ENCODE results near the gene IFITM2.

The IFITM2 gene

GRCh38 chr11:307766-308708 is at the start of gene IFITM2:
TSS of gene IFITM2 (plus strand) at chr11:307816. CDS start at chr11:308193, 377 bp downstream.
- peak in 4 of 58 donors; percentile 26 to 37 (median 32) for DNase-seq

GRCh38 chr11:259413-259812 is 48.2 kb upstream of the IFITM2 start:
- no peak for DNase-seq

DNA sequence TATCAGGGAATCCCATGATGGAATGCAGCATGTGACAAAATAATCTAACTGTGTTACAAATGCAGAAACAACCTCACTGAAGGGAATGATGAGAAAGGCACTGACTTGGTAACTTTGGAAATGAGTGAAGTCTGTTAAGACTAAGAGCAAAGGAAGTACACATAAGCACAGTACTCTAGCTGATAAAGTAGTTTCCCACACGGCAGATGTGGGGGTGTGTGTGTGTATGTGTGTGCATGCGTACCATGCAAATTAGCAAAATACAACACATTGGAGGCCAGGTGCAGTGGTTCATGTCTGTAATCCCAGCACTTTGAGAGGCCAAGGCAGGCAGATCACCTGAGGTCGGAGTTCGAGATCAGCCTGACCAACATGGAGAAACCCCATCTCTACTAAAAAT is 46.0 kb upstream of the IFITM2 start:
- no peak for DNase-seq

GRCh38 chr11:266676-267439 is 40.8 kb upstream of the IFITM2 start:
- no peak for DNase-seq

DNA sequence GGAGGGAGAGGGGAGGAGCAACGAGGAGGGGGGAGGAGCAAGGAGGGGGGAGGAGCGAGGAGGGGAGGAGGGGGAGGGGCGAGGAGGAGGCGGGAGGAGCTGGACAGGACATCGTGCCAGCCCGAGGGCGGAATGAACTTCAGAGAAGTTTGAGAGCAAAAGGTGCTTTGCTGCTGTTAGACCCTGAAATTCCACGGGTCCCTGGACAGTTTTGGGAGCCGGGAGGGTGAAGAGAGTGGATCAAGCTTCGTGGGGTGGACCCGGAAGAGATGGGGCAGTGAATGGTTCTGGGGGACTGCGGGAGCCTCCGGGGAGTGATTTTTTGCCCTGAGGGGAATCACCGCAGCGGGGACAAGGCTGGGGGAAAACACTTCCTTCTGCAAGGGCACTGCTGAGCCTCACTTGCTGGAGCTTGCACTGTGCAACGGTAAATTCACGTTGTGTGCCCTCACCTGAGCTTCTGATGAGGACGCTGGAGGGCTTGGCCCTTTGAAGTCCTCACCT is 40.1 kb upstream of the IFITM2 start:
- no peak for DNase-seq

GRCh38 chr11:268716-269145 is 38.9 kb upstream of the IFITM2 start:
- DNase-seq, result peak in 10 of 58 donors; percentile 16 to 44 (median 20)

DNA sequence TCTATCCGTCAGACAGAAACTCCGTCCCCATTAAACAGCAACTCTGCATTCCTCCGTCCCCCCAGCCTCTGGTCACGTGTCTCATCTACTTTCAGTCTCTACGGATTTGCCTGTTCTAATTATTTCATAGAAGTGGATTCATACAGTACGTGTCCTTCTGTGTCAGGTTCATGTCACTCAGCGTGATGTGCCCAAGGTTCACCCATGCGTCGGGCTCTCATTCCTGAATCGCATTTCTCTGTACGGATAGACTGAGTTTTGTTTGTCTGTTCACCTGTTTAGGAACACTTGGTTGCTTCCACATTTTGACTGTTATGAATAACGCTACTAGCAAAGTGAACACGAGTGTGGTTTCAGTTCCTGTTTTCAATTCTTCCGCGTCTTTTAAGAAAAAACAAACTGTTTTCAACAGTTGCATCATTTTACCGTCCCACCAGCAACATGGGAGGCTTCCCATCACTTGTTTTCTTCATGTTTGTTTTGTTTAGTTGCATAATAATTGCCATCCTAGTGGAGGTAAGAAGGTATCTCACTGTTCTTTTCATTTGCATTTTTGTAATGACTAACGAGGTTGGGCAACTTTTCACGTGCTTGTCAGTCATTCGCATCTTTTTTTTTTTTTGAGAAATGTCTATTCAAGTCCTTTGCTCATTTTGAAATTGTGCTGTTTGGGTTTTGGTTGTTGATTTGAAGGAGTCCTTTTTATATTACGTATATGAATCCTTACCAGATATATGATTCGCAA is 38.3 kb upstream of the IFITM2 start:
- DNase-seq, result peak in 2 of 58 donors; percentile 21 to 23

DNA sequence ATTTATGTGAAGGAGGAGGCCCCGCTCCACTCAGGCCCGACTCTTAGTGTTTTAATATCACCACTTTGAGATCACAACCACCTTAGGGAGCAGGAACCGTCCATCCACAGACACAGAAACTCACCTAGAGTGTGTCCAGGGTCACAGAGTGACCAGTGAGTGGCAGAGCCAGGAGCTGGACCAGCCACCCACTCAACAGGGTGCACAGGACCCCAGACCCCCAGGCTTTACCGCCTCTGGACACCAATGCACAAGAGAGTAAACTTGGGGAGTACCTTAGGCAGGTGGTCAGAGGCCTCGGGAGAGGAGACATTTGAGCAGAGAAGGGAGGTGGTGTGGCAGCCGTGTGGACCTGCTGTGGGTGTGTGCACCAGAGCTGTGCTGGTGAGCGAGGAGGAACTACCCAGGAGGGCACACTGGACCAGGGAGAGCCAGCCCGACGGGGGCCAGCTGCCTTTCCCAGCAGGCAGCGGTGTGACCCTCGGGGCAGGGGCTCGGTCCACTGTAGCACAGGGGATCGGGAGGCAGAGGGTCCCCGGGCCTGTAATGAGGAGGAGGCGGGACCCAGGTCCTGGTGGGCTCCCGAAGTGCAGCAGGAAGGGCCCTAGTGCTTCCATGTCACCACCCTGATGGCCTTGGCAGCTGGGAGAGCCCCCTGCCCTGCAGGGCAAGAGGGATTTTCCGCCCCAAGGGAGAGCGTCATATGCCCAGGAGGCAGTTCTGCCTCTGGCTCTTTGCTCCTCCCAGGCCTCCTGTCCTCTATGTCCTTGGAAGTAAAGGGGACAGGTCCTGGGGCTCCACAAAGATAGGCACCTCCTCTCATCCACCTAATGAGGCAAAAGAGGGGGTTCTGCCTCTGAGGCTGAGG is 36.9 kb upstream of the IFITM2 start:
- DNase-seq, result no peak

DNA sequence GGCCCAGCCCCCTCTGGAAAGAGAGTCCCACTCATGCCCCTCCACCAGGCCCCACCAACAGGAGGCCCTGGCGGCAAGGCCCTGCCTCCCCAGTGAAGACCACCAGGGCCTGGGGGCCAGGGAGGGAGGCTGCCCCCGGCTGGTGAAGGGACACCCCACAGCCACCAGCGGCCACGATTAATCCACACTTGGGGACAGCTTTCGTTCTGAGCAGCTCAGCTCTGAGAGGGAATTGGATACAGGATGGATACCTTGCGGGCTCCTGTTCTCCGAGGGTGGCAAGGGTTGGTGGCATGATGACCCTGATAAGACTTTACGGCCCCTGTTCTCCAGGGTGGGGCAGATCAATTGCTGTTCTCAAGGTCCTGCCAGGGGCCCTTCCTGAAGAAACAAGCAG is 36.3 kb upstream of the IFITM2 start:
- DNase-seq, result no peak

DNA sequence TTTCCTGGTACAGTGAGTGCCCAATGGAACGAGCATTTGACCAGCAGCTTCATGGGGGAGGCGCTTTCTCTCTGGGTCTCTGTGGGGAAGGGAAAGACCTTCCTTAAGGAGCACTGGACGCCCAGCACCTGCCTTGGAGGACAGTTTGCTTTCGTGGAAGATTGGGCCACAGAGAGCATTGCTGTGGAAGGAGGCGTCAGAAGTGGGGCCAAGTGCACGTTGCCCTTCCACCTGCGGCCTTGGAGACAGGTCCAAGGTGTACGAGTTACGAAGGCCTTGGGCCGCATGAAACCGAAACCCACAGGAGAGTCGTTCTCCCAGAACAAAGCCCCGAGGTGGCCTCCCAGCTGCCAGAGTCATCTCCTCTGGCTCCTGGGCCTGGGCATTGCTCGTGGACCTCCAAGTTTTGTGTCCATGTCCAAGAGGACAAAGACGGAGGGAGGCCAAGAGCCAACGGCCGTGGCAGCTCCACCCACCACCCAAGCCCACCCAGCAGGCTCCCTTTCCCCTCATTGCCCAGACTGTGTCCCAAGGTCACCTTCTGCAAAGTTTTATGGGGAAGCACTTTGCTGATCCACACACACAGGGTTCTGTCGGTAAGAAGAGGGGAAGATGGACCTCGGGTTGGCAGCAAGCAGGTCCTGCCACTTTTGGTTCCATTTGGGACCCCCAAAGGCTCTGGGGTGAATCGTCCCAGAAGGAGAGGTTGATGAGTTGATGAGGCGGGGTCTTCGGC is 35.3 kb upstream of the IFITM2 start:
- DNase-seq, result no peak

- DNase-seq, result no peak
Measured at GRCh38 chr11:272931-273198, 34.8 kb upstream of the IFITM2 start.

DNA sequence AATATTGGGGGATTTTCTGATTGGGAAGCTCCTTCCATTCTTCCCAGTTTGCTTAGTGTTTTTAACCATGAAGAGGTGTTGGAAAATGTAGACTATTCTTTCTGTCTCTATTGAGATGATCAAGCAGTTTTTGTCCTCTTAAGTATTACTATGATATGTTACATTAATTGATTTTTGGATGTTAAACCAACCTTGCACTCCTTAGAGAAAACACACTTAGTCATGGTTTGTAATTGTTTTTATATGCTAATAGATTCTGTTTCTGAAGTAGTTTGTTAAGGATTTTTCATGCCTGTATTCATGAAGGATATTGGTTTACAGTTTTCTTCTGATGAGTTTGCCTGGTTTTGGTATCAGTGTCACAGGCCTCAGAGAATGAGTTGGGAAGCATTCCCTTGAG is 31.4 kb upstream of the IFITM2 start:
- no peak for DNase-seq

GRCh38 chr11:278001-278951 is 29.3 kb upstream of the IFITM2 start, which contains the start of gene NLRP6:
TSS of gene NLRP6 (plus strand) at chr11:278407. CDS start at chr11:278570, 163 bp downstream.
- no peak for DNase-seq

- no peak for DNase-seq
Measured at GRCh38 chr11:279040-279965, 28.3 kb upstream of the IFITM2 start.

DNA sequence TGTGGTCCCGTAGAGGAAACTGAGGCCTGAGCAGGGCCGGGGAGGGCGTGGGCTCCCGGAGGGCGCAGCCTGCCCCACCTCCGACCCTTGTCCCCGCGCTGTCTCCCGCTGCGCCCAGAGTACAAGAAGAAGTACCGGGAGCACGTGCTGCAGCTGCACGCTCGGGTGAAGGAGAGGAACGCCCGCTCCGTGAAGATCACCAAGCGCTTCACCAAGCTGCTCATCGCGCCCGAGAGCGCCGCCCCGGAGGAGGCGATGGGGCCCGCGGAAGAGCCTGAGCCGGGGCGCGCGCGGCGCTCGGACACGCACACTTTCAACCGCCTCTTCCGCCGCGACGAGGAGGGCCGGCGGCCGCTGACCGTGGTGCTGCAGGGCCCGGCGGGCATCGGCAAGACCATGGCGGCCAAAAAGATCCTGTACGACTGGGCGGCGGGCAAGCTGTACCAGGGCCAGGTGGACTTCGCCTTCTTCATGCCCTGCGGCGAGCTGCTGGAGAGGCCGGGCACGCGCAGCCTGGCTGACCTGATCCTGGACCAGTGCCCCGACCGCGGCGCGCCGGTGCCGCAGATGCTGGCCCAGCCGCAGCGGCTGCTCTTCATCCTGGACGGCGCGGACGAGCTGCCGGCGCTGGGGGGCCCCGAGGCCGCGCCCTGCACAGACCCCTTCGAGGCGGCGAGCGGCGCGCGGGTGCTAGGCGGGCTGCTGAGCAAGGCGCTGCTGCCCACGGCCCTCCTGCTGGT is 27.5 kb upstream of the IFITM2 start:
- DNase-seq, result no peak

GRCh38 chr11:280706-281485 is 26.7 kb upstream of the IFITM2 start:
- no peak for DNase-seq
